HEK293 (cell line): ENCODE measurements around the gene CCNT2.

Experiments
- BCL11B ChIP-seq: fragments of 450-650 bp; formaldehyde crosslinking; IDR thresholded peaks from 2 replicates; pipeline ENCODE4 v1.5.1; 2016; ENCODE audit warnings: low read depth, missing biosample characterization, missing genetic modification characterization
- PRDM1 ChIP-seq: fragments of 450-650 bp; formaldehyde crosslinking; IDR thresholded peaks from 2 replicates; pipeline ENCODE4; 2016; ENCODE audit warnings: missing biosample characterization, missing genetic modification characterization
- ZBTB21 ChIP-seq: fragments of 450-650 bp; formaldehyde crosslinking; IDR thresholded peaks from 2 replicates; pipeline ENCODE4 v1.5.1; 2017; ENCODE audit warnings: missing biosample characterization, missing genetic modification characterization
- ZNF114 ChIP-seq: fragments of 450-650 bp; formaldehyde crosslinking; IDR thresholded peaks from 2 replicates; pipeline ENCODE4 v1.5.0; 2017; ENCODE audit warnings: missing biosample characterization, missing genetic modification characterization
- ZNF184 ChIP-seq: fragments of 450-650 bp; IDR thresholded peaks from 2 replicates; pipeline ENCODE4 v1.5.1; 2018; ENCODE audit warnings: missing biosample characterization, mild to moderate bottlenecking, missing genetic modification characterization
- ZNF324 ChIP-seq: fragments of 450-650 bp; formaldehyde crosslinking; IDR thresholded peaks from 2 replicates; pipeline ENCODE4 v1.5.1; 2016; ENCODE audit warnings: missing biosample characterization, missing genetic modification characterization
- ZNF560 ChIP-seq: fragments of 450-650 bp; formaldehyde crosslinking; IDR thresholded peaks from 2 replicates; pipeline ENCODE4 v1.5.1; 2017; ENCODE audit warnings: missing biosample characterization, missing genetic modification characterization, borderline replicate concordance
- ZNF596 ChIP-seq: fragments of 450-650 bp; IDR thresholded peaks from 2 replicates; pipeline ENCODE4 v1.5.0; 2018; ENCODE audit warnings: missing biosample characterization, mild to moderate bottlenecking, missing genetic modification characterization, moderate library complexity
- ZSCAN16 ChIP-seq: fragments of 450-650 bp; formaldehyde crosslinking; IDR thresholded peaks from 2 replicates; pipeline ENCODE4 v1.5.1; 2016; ENCODE audit warnings: missing biosample characterization, missing genetic modification characterization
- TF ChIP-seq, protein P1 (sequence below): fragments of 450-650 bp; formaldehyde crosslinking; IDR thresholded peaks from 2 replicates; pipeline ENCODE4 v1.5.1; 2016; ENCODE audit warnings: missing biosample characterization, missing genetic modification characterization
- TF ChIP-seq, protein P2 (sequence below): fragments of 450-650 bp; formaldehyde crosslinking; IDR thresholded peaks from 2 replicates; pipeline ENCODE4 v1.5.1; 2016; ENCODE audit warnings: missing biosample characterization, missing genetic modification characterization
- TF ChIP-seq, protein P3 (sequence below): fragments of 450-650 bp; formaldehyde crosslinking; IDR thresholded peaks from 2 replicates; pipeline ENCODE4 v1.5.1; 2016; ENCODE audit warnings: missing biosample characterization, missing genetic modification characterization
- TF ChIP-seq, protein P4 (sequence below): fragments of 450-650 bp; IDR thresholded peaks from 2 replicates; pipeline ENCODE4 v1.5.1; 2018; ENCODE audit warnings: missing biosample characterization, mild to moderate bottlenecking, missing genetic modification characterization

DNA sequence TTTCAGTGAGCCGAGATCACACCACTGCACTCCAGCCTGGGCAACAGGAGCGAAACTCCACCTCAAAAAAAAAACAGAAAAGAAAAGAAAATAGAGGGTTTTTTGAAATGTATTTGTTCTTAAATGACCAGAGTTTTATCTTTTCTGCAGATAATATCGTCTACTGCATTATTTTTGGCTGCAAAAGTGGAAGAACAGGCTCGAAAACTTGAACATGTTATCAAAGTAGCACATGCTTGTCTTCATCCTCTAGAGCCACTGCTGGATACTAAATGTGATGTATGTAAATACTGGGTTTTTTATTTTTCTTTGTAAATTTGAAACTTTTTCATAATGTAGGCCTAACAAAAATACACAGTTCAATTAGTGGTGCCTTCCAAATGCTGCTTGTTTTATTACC is 18.1 kb downstream of the CCNT2 start:
- no peak for TF ChIP-seq ZNF184
- TF ChIP-seq, protein P1, sequence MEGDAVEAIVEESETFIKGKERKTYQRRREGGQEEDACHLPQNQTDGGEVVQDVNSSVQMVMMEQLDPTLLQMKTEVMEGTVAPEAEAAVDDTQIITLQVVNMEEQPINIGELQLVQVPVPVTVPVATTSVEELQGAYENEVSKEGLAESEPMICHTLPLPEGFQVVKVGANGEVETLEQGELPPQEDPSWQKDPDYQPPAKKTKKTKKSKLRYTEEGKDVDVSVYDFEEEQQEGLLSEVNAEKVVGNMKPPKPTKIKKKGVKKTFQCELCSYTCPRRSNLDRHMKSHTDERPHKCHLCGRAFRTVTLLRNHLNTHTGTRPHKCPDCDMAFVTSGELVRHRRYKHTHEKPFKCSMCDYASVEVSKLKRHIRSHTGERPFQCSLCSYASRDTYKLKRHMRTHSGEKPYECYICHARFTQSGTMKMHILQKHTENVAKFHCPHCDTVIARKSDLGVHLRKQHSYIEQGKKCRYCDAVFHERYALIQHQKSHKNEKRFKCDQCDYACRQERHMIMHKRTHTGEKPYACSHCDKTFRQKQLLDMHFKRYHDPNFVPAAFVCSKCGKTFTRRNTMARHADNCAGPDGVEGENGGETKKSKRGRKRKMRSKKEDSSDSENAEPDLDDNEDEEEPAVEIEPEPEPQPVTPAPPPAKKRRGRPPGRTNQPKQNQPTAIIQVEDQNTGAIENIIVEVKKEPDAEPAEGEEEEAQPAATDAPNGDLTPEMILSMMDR (tag by site-specific recombination), result no peak
- TF ChIP-seq ZBTB21 (tag by site-specific recombination), result no peak
- TF ChIP-seq, protein P2, sequence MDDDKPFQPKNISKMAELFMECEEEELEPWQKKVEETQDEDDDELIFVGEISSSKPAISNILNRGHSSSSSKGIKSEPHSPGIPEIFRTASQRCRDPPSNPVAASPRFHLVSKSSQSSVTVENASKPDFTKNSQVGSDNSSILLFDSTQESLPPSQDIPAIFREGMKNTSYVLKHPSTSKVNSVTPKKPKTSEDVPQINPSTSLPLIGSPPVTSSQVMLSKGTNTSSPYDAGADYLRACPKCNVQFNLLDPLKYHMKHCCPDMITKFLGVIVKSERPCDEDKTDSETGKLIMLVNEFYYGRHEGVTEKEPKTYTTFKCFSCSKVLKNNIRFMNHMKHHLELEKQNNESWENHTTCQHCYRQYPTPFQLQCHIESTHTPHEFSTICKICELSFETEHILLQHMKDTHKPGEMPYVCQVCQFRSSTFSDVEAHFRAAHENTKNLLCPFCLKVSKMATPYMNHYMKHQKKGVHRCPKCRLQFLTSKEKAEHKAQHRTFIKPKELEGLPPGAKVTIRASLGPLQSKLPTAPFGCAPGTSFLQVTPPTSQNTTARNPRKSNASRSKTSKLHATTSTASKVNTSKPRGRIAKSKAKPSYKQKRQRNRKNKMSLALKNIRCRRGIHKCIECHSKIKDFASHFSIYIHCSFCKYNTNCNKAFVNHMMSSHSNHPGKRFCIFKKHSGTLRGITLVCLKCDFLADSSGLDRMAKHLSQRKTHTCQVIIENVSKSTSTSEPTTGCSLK, result no peak
- TF ChIP-seq ZNF114 (tag by site-specific recombination), result no peak
- no peak for TF ChIP-seq ZNF560 (tag by site-specific recombination)
- TF ChIP-seq BCL11B (tag by site-specific recombination), result no peak
- TF ChIP-seq ZSCAN16 (tag by site-specific recombination), result no peak
- TF ChIP-seq, protein P3, sequence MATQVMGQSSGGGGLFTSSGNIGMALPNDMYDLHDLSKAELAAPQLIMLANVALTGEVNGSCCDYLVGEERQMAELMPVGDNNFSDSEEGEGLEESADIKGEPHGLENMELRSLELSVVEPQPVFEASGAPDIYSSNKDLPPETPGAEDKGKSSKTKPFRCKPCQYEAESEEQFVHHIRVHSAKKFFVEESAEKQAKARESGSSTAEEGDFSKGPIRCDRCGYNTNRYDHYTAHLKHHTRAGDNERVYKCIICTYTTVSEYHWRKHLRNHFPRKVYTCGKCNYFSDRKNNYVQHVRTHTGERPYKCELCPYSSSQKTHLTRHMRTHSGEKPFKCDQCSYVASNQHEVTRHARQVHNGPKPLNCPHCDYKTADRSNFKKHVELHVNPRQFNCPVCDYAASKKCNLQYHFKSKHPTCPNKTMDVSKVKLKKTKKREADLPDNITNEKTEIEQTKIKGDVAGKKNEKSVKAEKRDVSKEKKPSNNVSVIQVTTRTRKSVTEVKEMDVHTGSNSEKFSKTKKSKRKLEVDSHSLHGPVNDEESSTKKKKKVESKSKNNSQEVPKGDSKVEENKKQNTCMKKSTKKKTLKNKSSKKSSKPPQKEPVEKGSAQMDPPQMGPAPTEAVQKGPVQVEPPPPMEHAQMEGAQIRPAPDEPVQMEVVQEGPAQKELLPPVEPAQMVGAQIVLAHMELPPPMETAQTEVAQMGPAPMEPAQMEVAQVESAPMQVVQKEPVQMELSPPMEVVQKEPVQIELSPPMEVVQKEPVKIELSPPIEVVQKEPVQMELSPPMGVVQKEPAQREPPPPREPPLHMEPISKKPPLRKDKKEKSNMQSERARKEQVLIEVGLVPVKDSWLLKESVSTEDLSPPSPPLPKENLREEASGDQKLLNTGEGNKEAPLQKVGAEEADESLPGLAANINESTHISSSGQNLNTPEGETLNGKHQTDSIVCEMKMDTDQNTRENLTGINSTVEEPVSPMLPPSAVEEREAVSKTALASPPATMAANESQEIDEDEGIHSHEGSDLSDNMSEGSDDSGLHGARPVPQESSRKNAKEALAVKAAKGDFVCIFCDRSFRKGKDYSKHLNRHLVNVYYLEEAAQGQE (tag by site-specific recombination), result no peak
- no peak for TF ChIP-seq ZNF596 (tag by site-specific recombination)
- TF ChIP-seq, protein P4, sequence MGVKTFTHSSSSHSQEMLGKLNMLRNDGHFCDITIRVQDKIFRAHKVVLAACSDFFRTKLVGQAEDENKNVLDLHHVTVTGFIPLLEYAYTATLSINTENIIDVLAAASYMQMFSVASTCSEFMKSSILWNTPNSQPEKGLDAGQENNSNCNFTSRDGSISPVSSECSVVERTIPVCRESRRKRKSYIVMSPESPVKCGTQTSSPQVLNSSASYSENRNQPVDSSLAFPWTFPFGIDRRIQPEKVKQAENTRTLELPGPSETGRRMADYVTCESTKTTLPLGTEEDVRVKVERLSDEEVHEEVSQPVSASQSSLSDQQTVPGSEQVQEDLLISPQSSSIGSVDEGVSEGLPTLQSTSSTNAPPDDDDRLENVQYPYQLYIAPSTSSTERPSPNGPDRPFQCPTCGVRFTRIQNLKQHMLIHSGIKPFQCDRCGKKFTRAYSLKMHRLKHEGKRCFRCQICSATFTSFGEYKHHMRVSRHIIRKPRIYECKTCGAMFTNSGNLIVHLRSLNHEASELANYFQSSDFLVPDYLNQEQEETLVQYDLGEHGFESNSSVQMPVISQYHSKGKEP, result no peak
- no peak for TF ChIP-seq ZNF324 (tag by site-specific recombination)
- no peak for TF ChIP-seq PRDM1 (tag by site-specific recombination)
